AG08396 (cell line): Measurements from ENCODE around the gene ZDHHC20.
A peak's percentile ranks its signal among the peaks of the same experiment; 100 is the strongest.

Source experiments
- DNase-seq: peaks from one replicate; pipeline ENCODE4 v3.0.0; 2012; ENCODE audit warnings: low spot score, mixed read lengths

Gene ZDHHC20, protein sequence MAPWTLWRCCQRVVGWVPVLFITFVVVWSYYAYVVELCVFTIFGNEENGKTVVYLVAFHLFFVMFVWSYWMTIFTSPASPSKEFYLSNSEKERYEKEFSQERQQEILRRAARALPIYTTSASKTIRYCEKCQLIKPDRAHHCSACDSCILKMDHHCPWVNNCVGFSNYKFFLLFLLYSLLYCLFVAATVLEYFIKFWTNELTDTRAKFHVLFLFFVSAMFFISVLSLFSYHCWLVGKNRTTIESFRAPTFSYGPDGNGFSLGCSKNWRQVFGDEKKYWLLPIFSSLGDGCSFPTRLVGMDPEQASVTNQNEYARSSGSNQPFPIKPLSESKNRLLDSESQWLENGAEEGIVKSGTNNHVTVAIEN

DNA sequence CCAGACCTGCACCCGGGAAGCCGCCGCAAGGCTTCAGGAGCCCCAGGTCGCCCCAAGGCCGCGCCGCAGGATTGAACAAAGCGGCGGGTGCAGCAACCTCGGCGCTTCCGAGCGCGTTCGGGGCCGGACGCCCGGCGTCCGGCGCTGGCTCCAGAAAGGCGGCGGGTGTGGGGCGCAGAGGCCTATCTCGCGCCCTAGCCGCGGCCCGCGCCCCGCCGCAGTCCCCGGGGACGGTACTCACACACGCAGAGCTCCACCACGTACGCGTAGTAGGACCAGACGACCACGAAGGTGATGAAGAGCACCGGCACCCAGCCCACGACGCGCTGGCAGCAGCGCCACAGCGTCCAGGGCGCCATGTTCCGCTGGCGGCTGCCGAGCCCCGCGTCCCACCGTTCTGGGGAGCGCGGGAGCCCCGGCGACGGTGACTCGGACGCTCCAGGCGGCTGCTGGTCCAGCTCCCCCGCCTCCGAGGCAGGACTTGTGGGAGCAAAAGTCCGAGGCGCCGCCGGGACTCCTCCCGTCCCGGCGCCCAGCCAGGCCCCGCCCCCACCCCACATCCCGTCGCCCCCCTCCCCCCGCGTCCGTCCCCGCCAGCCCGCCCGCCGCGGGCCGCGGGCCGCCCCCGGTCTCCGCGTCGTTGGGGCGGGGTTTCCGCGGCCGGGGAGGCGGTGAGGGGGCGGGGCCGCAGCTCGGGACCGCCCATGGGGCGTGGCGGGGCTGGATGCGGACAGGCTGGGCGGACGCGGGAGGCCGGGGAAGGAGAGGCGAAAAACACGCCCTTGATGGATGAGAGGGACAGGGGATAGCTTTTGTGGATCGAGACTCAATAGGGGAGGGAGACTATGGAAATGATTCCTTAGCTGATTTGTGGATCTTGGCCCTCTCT, at the start of gene ZDHHC20:
Gene ZDHHC20, minus strand, starts transcription at position 491 of the 889 bp plus-strand sequence. Its CDS starts 132 bp downstream, at position 359.
- peak; percentile 98 for DNase-seq

DNA sequence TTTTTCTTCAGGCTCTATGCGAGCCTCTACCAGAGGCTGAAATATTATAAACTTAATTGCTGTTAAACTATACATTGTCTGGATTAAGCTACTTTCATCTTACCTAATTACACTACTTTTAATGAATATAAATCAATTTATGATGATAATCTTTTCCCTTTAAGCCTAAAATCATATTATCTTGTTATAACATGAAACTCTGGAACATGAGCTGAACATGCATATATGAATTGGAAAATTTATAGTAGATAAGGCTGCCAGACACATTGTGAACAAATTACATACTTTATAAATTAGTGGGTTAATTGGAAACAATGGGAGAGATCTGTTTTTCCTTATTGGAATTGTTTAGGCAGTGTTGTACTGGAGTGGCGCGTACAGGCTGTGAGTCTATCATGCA, 45.3 kb upstream of the ZDHHC20 start:
- no peak for DNase-seq

DNA sequence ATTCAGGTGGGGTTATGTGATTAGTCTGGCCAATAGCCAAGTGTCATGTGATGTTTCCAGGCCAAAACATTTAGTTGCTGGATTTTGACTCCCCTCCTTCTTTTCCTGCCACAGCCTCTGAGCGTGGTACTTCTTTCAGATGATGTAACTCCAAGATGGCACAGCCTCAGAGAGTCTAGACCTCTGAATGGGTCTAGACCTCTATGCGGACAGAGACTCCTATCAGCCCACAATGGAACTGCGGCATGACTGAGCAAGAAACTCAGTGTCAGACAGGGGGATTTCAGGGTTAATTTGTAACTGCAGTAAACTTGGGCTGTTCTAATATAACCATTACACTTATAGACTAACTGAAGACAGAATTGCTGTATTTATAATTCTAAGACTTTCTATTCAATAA, 42.6 kb upstream of the ZDHHC20 start:
- no peak for DNase-seq

DNA sequence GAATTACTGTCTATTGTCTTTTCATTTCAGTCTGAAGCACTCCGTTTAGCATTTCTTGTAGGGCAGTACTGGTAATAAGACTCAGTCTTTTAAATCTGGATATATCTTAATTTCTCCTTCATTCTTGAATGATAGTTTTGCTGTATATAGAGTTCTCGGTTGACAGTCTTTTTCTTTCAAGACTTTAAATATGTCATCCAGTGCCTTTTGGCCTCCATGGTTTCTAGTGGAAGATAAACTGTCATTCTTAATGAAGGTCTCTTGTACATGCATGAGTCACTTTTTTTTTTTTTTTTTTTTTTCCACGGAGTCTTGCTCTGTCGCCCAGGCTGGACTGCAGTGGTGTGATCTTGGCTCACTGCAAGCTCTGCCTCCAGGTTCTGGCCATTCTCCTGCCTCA, 27.2 kb upstream of the ZDHHC20 start:
- DNase-seq, result no peak

DNA sequence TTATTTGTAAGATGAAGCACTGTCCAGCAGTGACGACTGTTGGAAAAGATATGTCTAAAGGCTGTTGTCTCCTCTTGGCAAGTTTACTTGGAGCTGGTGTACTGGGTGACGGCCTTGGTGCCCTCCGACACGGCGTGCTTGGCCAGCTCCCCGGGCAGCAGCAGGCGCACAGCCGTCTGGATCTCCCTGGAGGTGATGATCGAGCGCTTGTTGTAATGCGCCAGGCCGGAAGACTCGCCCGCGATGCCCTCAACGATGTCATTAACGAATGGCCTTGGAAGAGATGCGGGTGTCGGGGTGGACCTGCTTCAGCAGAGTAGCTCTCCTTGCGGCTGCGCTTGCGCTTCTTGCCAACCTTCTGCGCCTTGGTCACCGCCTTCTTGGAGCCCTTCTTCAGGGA, 24.6 kb upstream of the ZDHHC20 start:
- no peak for DNase-seq

DNA sequence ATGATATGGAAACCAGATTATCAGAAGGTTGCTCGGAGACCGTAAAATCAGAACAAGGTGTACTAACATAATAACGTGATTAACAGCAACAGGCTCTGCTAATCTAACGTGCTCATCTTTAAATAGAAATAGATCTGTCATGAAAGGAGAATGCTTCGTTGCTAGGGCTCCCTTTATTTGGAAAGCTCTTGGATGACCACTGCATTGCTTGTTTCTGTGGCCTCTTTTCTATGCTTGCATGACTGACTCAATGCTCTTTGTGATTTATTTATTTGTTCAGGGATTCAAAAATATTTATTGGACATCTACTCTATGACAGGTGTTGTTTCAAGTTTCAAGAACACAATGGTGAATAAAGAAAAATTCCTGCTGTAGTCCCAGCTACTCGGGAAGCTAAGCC, 22.3 kb upstream of the ZDHHC20 start:
- DNase-seq, result peak; percentile 21

DNA sequence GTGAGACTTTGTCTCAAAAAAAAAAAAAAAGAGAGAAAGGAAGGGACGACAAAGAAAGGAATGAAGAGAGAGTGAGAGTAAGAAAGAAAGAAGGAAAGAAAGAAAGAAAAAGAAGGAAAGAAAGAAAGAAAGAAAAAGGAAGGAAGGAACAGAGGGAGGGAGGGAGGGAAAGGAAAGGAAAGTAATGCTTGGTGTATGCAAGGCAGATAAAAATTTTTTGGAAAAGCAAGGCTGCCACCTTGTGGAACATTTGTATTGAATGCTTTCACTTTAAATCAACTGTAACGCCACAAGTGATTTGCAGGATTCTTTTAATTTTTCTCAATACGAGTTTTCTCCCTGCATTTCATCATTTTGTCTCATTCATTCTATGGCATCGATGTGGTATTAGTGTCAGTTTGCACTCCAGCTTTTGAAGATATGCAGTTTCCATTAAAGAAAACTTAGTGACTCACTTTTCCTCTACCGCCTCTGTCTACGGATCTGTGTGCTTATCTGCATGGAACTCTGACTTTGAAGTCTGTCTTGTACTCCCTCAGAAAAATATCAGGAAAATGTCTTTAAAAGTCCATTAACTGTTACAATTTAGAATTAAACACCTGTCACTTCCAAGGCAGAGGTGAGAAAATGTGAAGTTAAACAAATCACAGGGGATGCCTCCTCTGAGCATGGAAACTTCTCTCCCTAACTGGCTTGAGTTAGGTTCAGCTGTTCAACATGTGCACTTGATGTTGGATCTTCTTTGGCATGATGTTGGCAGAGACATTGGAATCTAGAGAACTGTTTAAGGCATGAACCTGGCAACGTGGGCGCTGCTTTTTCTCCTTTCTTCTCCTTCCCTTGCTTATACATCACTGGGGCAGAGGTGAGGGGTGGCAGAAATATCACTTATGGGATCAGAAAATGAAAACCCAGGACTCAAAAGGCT, 20.0 kb upstream of the ZDHHC20 start:
- peak; percentile 41 for DNase-seq

DNA sequence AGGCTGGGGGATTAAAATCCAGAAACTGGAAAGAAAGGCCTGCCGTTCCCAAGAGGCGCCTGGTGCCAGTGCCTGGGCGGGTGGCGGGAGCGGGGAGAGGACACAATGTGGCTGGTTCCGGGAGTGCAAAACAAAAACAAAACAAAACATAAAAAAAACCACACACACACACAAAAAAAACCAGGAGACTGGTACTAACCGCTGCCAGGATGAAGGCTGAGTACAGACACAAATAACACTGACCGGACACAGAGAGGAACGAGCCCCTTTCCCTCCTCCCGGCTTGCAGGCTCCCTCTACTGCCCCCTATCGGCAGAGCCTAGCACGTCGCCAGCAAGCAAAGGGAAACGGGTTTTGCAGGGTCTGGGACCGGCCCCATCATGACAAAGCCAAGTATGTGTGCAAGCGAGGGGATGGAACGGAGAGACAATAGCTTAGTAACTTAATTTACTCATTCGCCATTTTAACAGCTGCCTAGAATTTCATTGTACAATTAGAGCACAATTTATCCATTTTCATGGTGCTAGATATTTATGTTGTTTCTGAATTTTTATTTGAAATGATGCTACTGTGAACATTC, 17.9 kb upstream of the ZDHHC20 start:
- DNase-seq, result peak; percentile 70

DNA sequence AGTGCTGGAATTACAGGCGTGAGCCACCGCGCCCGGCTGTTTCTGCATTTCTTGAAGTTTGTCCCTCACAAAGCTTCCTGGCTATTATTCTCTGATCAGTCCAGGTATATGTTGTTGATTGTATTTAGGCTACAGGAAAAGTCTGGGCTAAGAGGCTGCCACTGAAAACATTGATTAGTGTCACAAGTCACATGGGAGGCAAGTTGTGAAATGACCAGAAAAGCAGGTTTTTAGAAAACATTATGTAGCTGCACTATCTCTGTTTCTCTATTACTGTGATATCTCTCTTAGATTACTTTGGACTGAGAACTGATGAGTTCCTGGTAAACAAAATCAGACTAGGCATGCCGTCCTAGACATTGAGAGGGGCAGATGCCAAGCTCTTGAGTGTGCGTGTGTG, 16.0 kb upstream of the ZDHHC20 start:
- DNase-seq, result no peak

DNA sequence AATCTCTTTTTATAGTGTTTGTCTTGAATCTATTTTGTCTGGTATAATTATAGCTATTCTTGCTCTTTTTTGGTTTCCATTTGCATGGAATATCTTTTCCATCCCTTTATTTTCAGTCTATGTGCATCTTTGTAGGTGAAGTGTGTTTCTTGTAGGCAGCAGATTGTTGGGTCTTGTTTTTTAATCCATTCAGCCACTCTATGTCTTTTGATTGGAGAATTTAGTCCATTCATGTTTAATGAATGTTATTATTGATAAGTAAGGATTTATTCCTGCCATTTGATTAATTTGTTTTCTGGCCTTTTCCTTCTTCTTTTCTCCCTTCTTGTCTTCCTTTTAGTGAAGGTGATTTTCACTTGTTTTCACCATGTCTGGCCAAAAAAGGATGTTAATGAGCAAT, 11.7 kb upstream of the ZDHHC20 start:
- no peak for DNase-seq

DNA sequence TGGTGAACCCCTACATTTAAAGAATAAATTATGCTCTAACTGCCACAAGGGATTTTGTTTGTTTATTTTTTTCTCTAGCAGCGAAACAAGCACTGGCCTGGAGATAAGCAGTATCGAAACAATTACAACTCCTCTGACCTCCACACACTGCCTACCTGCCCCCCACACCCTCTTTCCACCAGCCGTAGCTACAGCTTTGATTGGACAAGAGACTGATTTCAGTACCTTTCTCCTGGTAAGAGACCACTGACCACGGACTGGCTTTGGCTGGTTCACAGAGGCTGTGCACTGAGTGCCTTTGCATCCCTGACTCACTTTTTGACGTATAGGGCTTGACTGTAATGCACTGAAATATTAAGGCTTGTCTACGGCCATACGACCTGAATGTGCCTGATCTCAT, 7.4 kb upstream of the ZDHHC20 start:
- no peak for DNase-seq

DNA sequence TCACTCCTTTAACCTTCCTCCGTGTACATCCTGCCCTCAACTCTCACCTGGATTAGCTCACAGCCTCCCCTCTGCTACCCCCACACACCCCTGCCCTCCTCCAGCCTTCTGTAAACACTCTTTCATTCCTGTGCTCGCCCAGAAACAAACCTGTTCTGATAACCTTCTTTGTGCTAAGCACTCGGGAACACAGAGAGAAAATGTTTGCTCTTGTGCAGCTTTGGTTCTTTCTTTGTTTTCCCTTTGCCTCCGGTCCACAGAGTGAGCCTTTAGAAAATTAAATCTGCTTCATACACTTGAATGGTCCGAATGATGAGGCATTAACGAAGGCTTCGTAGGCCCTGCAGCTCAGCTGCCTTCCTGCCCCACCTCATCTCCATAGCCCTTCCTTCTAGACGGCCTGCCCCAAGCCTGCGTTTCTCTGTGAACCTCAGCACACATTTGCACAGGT, 6.6 kb upstream of the ZDHHC20 start:
- no peak for DNase-seq

DNA sequence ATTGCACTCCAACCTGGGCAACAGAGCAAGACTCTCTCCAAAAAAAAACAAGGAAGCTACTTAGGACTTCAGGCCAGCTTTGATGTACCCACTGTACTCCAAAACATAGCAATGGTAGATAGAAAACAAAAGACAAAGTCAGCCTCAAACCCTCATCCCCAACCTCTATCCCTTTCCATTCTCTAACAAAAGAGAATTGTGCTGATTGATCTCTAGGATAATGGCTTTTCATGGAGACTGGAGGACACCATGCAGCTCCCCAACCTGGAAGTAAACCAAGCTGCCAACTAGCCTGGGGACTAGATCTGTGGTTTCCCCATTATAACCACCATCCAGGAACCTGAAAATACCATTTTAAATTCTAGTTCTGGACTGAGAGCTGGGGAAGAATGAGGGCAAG, 4.3 kb upstream of the ZDHHC20 start:
- no peak for DNase-seq

DNA sequence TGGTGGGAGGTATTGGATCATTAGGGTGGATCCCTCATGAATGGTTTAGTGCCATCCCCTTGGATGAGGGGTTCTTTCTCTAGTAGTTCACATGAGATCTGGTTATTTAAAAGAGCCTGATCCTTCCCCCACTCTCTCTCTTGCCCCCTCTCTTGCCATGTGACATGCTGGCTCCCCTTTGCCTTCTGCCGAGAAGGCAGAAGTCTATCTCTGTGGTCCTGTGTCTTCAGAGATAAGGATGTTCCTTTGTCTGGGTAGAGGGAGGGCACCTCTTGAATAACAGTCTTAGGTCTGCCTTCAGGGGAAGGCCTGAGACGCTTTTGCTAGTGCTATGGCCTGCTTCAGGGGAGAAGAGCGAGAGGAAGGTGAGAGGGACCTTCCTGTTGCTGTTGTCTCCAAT, 2.0 kb upstream of the ZDHHC20 start:
- DNase-seq, result no peak

DNA sequence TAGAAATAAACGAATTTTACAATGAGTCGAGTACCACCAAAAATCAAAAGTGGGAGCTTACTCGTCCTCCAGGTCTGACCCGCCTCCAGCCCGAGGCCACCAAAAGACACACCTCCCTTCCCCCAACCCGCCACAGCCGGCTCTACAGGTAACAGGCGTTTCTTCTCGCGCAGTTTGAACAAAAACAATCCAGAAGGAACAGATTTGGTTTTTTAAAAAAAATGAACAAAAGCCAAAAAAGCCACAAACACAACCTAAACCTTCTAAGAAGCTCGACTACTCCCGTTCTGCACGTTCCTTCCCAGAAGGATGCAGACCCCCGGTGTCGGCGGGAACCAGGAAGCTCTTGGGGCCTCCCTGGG, 671 bp downstream of the ZDHHC20 start:
- peak; percentile 31 for DNase-seq

DNA sequence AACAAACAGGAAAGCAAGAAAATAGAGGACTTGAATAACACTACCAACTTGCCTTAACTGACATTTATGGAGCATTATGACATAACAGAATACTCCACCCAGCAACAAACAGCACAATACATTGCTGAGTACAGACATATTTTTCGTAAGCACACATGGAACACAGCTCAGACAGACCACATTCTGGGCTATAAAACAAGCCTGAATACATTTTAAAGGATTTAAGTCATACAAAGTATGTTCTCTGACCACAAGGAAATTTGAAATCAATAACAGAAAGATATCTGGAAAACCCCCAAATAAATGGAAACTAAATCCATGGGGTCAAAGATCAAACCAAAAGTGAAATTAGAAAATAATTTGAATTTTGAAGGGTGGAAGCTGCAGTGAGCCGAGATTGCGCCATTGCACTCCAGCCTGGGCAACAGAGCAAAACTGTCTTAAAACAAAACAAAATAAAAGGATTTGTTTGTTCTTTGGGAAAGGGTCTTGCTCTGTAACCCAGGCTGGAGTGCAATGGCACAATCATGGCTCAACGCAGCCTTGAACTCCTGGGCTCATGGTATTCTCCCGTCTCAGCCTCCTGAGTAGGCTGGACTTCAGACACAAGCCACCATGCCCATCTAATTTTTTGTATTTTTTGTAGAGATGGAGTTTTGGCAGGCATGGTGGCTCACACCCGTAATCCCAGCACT, 5.6 kb downstream of the ZDHHC20 start:
- DNase-seq, result no peak

DNA sequence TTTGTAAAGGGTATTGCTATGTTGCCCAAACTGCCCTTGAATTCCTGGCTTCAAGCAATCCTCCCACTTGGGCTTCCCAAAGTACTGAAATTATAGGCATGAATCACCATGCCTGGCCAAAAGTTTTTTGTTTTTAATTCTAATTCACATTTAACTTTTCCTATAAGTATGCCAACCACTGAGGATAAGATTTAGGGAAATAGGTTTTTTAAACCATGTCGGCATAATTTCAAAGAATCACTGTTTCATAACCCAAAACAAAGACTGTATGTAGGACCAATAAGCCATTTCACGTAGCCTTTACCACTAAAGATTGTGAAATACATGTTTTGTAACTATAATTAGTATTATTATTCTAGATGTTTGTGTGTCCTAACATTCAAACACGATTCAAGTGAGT, 8.2 kb downstream of the ZDHHC20 start:
- no peak for DNase-seq

DNA sequence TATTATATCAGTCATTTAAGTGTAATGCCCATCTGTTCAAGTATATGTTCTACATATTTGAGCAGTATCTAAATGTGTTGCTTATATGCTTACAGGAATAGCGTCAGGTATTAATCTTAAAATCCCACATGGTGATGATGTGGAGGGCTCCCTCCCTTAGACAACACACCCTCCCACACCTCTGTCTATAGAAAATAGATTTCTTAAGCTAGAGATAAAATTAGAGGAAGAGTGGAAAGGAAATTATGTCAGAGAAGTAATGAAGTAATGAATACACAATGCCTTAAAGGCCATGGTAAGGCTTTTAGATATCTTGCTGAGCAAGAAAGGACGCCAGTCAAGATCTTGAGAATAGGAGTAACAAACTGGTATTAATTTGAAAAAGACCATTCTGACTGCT, 12.4 kb downstream of the ZDHHC20 start:
- no peak for DNase-seq

DNA sequence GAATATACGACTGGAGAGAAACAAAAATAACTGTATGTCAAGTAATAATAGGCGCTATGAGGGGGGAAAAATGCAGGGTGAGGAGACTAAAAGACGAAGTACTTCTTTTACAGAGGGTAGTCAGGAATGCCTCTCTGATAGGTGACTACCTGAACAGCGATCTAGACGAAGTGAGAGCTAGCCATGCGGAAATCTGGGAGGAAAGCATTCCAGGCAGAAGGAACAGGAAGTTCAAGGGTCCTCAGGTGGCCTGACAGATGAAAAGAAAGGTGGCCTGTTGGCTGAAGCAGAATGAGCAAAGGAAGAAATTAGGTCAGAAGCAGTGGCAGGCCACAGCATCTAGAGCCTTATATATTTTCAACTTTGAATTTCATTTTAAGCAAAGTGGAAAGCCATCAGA, 13.3 kb downstream of the ZDHHC20 start:
- DNase-seq, result no peak

DNA sequence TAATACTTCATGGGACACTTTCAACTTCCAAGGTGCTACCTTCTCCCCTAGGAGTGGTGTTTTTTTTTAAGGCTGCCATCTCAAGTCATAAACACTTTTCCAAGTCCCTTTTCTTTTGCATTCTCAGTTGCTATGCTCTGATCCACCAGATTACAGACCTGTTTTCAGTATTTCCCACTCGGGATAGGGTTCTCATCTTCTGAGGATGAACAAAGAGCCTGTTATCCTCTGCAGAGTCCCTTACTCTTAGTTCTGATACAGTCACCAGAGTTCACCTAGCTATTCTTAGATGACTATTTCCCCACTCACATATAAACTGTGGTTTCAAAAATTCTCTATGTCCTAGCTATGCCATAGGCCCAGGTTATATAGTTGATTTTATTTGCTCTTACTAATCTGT, 15.9 kb downstream of the ZDHHC20 start:
- DNase-seq, result no peak

DNA sequence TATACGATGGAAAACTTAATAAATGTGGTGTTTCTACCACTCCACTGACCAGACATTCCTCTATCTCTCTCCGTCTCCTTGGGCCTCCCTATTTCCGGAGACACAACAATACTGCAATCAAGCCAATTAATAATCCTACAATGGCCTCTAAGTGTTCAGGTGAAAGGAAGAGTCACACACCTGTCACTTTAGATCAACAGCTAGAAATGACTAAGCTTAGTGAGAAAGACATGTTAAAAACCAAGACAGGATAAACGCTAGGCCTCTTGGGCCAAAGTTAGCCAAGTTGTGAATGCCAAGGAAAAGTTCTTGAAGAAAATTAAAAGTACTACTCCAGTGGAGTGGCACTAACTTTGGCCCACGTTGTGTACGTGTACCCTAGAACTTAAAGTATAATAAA, 22.5 kb downstream of the ZDHHC20 start:
- no peak for DNase-seq
